ENCODE data around the gene CCDC102A. TPM values are rescaled to one million over a fixed set of nuclear protein-coding genes. Genes with fewer than 3 reads are reported as not detected.

CCDC102A gene
- total and polyA plus RNA-seq, 5 experiments from 2014 or later = 7.0 to 17.0 (median 9.2) TPM

DNA sequence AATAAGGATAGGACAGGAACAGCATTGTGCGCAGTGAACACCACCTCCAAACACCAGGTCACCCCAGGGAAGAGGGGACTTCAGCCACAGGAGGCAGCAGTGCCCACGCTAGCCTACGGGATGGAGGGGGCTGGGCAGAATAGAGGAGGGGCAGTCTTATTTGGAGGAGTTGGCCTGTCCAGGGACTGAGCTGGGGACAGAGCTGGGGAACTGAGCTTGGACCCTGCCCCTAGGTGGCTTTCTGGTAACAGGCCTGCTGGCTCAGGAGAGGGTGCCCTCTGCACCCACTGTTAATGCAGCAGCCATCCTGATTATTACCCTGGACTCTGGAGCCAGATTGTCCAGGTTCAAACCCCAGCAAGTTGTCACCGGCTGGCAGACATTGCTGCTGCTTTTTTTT is 9.3 kb downstream of the CCDC102A start:
- Mint-ChIP-seq H3K27me3 (no peaks in the 10 kb centered on the region), H3K27ac (peak overlapping the region in 1 of 10 donors; percentile 20), H3K36me3 (peaks cover 0 to 12% (median 5%) of the 10 kb centered on the region in 3 donors), H3K9me3 (no peaks in the 10 kb centered on the region), H3K4me1 (peaks cover 29 to 45% (median 31%) of the 10 kb centered on the region in 4 donors), H3K4me3 (no peak overlapping the region)
- ATAC-seq (no peak), DNase-seq (peak in 1 of 10 donors; percentile 24)
- POLR2A ChIA-PET = no interaction called here

DNA sequence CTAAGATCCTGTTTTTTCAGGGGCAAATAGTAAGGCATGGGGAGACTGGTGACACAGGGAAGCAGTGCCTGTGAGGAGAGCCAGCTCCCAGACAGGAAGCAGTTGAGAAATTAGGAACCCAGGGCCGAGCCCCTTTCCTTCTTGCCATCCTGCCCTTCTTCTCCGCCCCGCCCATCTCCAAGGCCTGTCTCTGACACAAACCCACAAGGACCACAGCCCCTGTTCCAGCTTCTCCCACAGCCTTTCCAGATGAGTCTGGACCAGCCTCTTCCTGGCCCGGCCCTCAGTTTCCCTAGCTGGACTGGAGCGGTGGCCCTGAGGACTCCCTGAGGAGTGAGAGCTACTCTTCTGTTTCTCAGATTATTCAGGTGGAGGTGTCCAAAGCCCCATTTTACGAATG is 9.9 kb downstream of the CCDC102A start:
- Mint-ChIP-seq H3K36me3 (peaks cover 0 to 15% (median 5%) of the 10 kb centered on the region in 3 donors), H3K4me3 (no peak overlapping the region), H3K4me1 (peaks cover 23 to 40% (median 26%) of the 10 kb centered on the region in 4 donors), H3K27me3 (no peaks in the 10 kb centered on the region), H3K27ac (peak overlapping the region in 3 of 10 donors; percentile 8 to 73 (median 20)), H3K9me3 (no peaks in the 10 kb centered on the region)
- POLR2A ChIA-PET = interaction anchor here (0.7 to 1.1 kb wide), 3 partner anchors 11 to 62 kb away, joined by 3 read pairs; partner anchors contain the start of gene CCDC102A
- ATAC-seq (no peak), DNase-seq (peak in 1 of 10 donors; percentile 45)

DNA sequence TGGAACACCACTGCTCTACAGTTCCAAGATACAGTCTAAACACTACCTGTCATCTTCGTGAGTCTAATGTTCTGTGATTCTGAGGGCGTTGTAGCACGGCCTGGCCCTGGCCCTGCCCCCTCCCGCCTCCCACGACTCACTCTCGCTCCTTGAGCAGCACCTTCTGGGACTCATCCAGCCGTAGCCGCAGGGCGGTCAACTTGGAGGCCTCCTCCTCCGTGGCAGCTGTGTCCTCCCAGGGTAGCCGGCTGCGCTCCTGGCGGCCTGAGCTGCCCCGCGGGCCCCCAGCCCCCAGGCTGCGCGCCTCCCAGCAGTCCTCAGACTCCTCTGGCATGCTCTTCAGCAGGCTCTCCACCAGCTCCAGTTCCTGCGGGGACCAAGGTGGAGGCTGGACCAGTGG is 10.6 kb downstream of the CCDC102A start:
- Mint-ChIP-seq H3K9me3 (no peaks in the 10 kb centered on the region), H3K27ac (peak overlapping the region in 2 of 10 donors; percentile 7 to 68), H3K27me3 (no peaks in the 10 kb centered on the region), H3K4me3 (no peak overlapping the region), H3K36me3 (peaks cover 0 to 15% (median 5%) of the 10 kb centered on the region in 3 donors), H3K4me1 (peaks cover 16 to 33% (median 20%) of the 10 kb centered on the region in 4 donors)
- POLR2A ChIA-PET = interaction anchor here (0.7 to 1.1 kb wide), 3 partner anchors 11 to 61 kb away, joined by 3 read pairs; partner anchors contain the start of gene CCDC102A
- DNase-seq (peak in 1 of 10 donors; percentile 36), ATAC-seq (no peak)

DNA sequence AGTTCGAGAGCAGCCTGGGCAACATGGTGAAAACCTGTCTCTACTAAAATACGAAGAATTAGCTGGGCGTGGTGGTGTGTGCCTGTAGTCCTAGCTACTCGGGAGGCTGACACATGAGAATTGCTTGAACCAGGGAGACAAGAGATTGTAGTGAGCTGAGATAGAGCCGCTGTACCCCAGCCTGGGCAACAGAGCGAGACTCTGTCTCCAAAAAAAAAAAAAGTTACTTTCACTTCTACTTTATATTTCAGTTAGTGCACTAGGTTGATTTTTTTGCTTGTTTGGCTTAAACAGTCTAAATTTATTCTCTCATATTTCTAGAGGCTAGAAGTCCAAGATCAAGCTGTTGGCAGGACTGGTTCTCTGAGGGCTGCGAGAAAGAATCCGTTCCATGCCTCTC is 13.4 kb downstream of the CCDC102A start:
- POLR2A ChIA-PET = interaction anchor here (1.3 to 1.4 kb wide), 2 partner anchors 9 to 106 kb away, joined by 3 to 4 read pairs; no protein-coding TSS in a partner anchor
- H3K27ac Mint-ChIP-seq = peak overlapping the region in 6 of 10 donors; percentile 28 to 78 (median 43)
- peaks cover 0 to 28% (median 0%) of the 10 kb centered on the region in 3 donors for H3K36me3 Mint-ChIP-seq
- no peak overlapping the region for H3K4me3 Mint-ChIP-seq
- DNase-seq (no peak), ATAC-seq (no peak)
- peaks cover 8 to 22% (median 10%) of the 10 kb centered on the region in 4 donors for H3K4me1 Mint-ChIP-seq
- H3K9me3 Mint-ChIP-seq = no peaks in the 10 kb centered on the region
- no peaks in the 10 kb centered on the region for H3K27me3 Mint-ChIP-seq

DNA sequence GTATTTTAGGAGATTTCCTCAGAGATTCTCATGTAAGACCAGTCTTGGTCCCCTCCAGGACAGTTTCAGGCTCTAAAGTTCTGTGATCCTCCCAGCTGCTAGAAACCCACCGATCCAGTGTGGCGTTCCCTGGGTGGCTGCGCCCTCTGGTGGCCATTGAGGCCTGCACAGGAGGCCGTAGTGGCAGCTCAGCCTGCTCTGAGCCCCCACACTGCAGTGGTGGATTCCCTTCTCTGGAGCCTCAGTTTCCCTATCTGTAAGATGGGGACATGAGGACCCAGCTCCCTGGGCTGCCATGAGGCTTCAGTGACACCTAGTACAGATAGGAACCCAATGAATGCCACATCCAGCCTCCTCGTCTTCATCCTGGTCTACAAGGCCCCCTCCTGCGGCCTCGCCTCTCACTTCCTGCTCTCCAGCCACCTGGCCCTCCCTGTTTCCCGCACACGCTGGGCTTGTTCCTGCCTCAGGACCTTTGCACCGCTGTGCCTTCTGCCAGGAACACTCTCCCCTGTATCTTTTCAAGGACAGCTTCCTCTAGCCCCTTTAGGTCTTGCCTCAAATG is 16.5 kb downstream of the CCDC102A start:
- POLR2A ChIA-PET = interaction anchor here (1.0 to 2.0 kb wide), 9 partner anchors 9 to 103 kb away, joined by 3 to 13 read pairs (median 5); partner anchors contain the start of genes ADGRG5, CCDC102A and POLR2C
- H3K27ac Mint-ChIP-seq = peak overlapping the region in 4 of 10 donors; percentile 8 to 69 (median 65)
- no peaks in the 10 kb centered on the region for H3K9me3 Mint-ChIP-seq
- peaks cover 8 to 22% (median 10%) of the 10 kb centered on the region in 4 donors for H3K4me1 Mint-ChIP-seq
- DNase-seq = peak; percentile 65 to 91 (median 81)
- peaks cover 0 to 45% (median 3%) of the 10 kb centered on the region in 3 donors for H3K36me3 Mint-ChIP-seq
- H3K4me3 Mint-ChIP-seq = no peak overlapping the region
- ATAC-seq = peak; percentile 99 to 100
- no peaks in the 10 kb centered on the region for H3K27me3 Mint-ChIP-seq

DNA sequence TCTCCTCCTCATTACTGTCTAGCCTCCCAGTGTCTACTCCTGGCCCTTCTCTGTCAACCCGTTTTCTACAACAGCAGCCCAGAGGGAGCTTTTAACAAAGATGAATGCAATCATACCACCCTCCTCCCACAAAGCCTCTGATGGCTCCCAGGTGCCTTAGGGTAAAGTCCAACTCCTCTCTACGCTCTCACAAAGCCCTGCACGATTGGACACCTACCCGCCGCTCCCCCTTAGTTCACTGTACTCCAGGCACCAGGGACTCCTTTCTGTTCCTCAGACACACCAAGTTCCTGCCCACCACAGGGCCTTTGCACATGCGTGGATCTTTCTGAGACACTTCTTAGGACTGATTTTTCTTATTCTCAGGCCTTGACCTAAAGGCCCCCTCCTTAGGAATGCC is 17.4 kb downstream of the CCDC102A start:
- DNase-seq (no peak), ATAC-seq (no peak)
- POLR2A ChIA-PET = interaction anchor here (1.1 to 2.0 kb wide), 4 partner anchors 10 to 102 kb away, joined by 4 to 8 read pairs (median 6); partner anchors contain the start of gene CCDC102A
- Mint-ChIP-seq H3K4me1 (peaks cover 8 to 22% (median 10%) of the 10 kb centered on the region in 4 donors), H3K9me3 (no peaks in the 10 kb centered on the region), H3K27ac (peak overlapping the region in 1 of 10 donors; percentile 67), H3K4me3 (no peak overlapping the region), H3K36me3 (peaks cover 0 to 51% (median 3%) of the 10 kb centered on the region in 3 donors), H3K27me3 (no peaks in the 10 kb centered on the region)

DNA sequence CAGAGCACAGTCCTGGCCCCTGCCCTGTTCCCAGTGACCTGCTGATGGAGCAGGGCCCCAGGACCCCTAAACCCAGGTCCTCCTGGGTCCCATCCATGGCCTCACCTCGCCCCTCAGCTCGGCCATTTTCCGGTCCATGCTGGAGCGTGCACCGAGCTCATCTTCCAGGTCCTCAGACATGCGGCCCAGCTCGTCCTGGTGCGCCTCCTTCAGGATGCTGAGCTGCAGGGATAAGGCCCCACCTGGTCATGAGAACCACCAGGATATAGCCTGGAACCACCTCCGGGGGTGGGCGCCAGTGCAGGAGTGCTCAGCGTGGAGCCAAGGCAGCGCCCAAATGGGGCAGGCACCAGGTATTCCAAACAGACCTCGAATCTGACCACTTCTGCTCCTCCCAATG is 17.9 kb downstream of the CCDC102A start:
- Mint-ChIP-seq H3K9me3 (no peaks in the 10 kb centered on the region), H3K27me3 (no peaks in the 10 kb centered on the region), H3K27ac (peak overlapping the region in 1 of 10 donors; percentile 67), H3K4me3 (no peak overlapping the region), H3K36me3 (peaks cover 0 to 55% (median 3%) of the 10 kb centered on the region in 3 donors), H3K4me1 (peaks cover 8 to 21% (median 10%) of the 10 kb centered on the region in 4 donors)
- POLR2A ChIA-PET = interaction anchor here (1.1 to 2.0 kb wide), 3 partner anchors 18 to 102 kb away, joined by 5 to 8 read pairs (median 7); partner anchors contain the start of gene CCDC102A
- no peak for DNase-seq
- no peak for ATAC-seq

DNA sequence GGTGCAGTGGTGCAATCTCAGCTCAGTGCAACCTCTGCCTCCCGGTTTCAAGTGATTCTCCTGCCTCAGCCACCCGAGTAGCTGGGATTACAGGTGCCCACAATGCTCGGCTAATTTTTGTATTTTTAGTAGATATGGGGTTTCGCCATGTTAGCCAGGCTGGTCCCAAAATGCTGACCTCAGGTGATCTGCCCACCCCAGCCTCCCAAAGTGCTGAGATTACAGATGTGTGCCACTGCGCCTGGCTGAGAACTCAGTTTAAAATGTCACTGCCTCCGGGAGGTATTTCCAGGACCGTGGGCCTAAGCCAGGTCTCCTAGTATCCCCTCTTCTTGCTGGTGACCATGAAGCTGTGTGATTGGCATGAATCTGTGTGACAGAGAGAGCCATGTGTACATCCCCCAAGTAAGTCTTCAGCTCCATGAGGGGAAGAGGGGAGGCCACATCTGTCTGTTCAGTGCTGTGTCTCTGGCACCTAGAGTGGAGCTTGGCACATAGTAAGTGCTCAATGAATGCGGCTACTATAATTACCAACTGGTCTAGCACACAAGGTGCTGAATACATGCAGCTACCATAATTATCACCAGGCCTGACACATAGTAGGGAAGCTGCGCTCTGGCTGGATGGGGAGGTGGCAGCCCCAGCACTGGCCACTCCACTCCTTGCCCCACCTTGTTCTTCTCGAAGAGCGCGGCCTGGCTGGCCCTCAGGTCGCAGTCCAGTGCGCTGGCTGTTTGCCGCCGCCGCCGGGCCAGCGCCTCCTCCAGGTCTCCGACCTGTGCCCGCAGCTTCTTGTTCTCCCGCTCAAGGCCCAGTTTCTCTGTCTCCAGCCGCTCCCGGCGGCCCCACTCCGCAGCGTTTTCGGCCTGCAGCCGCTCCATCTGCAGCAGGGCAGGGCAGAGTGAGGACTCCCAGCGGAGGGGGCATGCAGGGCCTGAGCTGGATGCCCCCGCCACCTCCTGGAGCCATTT is 18.7 kb downstream of the CCDC102A start:
- Mint-ChIP-seq H3K4me3 (no peak overlapping the region), H3K27ac (no peak overlapping the region), H3K36me3 (peaks cover 0 to 61% (median 5%) of the 10 kb centered on the region in 3 donors), H3K27me3 (no peaks in the 10 kb centered on the region), H3K4me1 (peaks cover 6 to 13% (median 10%) of the 10 kb centered on the region in 4 donors), H3K9me3 (no peaks in the 10 kb centered on the region)
- no peak for DNase-seq
- no peak for ATAC-seq
- POLR2A ChIA-PET = interaction anchor here (0.6 to 1.8 kb wide), 2 partner anchors 19 to 209 kb away, joined by 4 to 8 read pairs; partner anchors contain the start of gene CCDC102A

DNA sequence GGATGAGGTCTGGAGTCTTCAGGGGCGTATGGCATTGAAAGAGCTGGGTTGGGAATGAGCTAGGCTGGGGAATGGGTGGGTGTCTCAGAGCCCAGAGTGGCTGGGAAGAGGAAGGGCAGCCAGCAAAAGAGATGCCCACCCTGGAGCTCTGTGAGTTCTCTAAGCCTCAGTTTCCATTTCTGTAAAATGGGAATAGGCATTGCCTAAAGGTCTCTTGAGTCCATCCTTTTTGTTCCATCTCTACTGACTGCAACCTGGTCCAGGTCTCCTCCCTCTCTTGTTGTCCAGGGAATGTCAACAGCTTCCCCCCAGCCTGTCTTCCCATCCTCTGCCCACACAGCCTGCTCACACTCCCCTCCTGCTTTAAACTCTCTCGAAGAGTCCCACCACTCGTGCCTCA is 19.6 kb downstream of the CCDC102A start:
- Mint-ChIP-seq H3K27ac (peak overlapping the region in 2 of 10 donors; percentile 25 to 59), H3K4me1 (peaks cover 5 to 10% (median 9%) of the 10 kb centered on the region in 4 donors), H3K9me3 (no peaks in the 10 kb centered on the region), H3K27me3 (no peaks in the 10 kb centered on the region), H3K4me3 (no peak overlapping the region), H3K36me3 (peaks cover 0 to 63% (median 5%) of the 10 kb centered on the region in 3 donors)
- ATAC-seq (no peak), DNase-seq (no peak)
- POLR2A ChIA-PET = interaction anchor here (0.6 kb wide), 1 partner anchor 208 kb away, joined by 4 read pairs; no protein-coding TSS in a partner anchor

DNA sequence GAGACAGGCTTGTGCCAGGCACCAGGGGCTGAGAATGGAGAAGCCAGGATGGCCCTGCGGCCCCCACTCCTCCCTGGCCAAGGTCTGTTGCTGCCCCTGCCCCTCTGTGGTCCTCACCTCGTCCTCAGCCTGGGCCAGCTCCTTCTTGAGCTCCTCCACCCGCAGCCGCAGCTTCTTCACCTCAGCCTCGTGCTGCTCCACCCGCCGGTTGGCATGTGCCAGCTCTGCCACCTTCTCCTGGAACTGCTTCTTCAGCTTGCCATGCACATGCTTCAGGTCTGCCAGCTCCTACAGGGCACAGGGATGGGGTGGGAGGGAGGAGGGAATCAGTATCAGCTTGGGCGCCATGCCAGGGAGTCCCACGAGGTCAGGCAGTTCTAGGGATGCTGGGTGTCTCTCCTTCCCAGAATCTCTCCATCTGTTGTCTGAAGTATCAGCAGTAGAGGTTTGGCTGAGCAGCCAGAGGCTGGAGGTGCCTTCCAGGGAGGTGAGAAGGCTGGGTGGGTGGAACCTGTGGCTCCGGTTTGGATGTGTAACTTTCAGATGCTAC is 20.1 kb downstream of the CCDC102A start:
- Mint-ChIP-seq H3K4me1 (peaks cover 5 to 10% (median 9%) of the 10 kb centered on the region in 4 donors), H3K9me3 (no peaks in the 10 kb centered on the region), H3K27me3 (no peaks in the 10 kb centered on the region), H3K27ac (peak overlapping the region in 2 of 10 donors; percentile 57 to 69), H3K36me3 (peaks cover 0 to 66% (median 5%) of the 10 kb centered on the region in 3 donors), H3K4me3 (no peak overlapping the region)
- POLR2A ChIA-PET = no interaction called here
- no peak for ATAC-seq
- no peak for DNase-seq

DNA sequence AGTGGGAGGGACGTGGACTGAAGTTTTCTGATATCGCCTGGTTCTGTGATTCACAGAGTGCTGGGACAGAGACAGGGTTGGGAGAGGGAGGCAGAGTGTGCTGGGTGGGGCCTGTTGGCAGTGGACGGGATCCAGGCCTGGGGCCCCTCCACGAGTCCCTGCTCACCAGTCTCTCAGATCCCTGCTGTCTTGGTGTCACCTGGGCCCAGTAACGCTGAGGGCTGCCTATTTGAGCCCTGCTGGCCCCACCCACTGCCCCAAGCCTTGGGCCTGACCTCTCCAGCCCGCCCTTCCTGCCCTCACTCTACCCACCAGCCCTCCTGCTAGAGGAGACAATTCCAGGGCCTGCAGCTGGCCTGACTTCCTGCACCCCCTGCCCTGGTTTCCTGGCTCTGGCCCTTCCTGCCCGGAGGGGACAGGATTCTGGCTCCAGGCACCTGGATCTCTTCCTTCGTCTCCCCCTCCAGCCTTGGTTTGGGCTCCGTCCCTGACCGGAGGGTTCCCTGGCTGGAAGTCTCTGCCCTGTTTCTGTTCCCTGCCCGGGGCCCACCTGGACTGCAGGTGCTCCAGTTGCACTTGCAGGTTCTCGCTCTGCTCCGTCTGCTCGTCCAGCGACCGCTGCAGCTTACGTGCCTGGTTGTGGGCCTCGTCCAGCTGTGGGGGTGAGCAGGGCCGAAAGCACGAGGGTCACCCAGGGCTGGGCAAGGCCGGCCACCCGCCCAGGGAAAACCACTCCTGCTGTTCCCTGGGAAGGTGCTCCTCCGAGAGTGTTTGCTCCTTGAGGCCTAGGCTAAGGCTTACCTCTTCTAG is 21.4 kb downstream of the CCDC102A start:
- peak overlapping the region in 1 of 10 donors; percentile 69 for H3K27ac Mint-ChIP-seq
- ATAC-seq (no peak), DNase-seq (peak in 1 of 10 donors; percentile 35)
- H3K36me3 Mint-ChIP-seq = peaks cover 0 to 62% (median 5%) of the 10 kb centered on the region in 3 donors
- H3K9me3 Mint-ChIP-seq = no peaks in the 10 kb centered on the region
- POLR2A ChIA-PET = interaction anchor here (0.8 kb wide), 1 partner anchor 28 kb away, joined by 3 read pairs; the partner anchor contains the start of gene ADGRG5
- no peaks in the 10 kb centered on the region for H3K27me3 Mint-ChIP-seq
- H3K4me3 Mint-ChIP-seq = no peak overlapping the region
- H3K4me1 Mint-ChIP-seq = peaks cover 2 to 5% (median 4%) of the 10 kb centered on the region in 4 donors

All from naive thymus-derived CD8-positive, alpha-beta T cell (primary cell).